Activated naive CD8-positive, alpha-beta T cell (primary cell): ENCODE measurements around the gene TNRC18.
"Not testable (repeated sequence)": the region's sequence is repeated elsewhere in the genome, so short reads cannot be mapped to it uniquely, and the experiment has no call there.

Experiments
- H3K27ac Mint-ChIP-seq: one replicate; pipeline ENCODE4 v1.8.0; 2021; ENCODE audit warnings: mixed read lengths
- H3K27me3 Mint-ChIP-seq: one replicate; pipeline ENCODE4 v1.8.0; 2021; ENCODE audit warnings: mixed read lengths
- H3K36me3 Mint-ChIP-seq: one replicate; pipeline ENCODE4 v1.8.0; 2021; ENCODE audit warnings: mixed read lengths
- H3K4me1 Mint-ChIP-seq: one replicate; pipeline ENCODE4 v1.8.0; 2021; ENCODE audit warnings: low read depth, mixed read lengths
- H3K4me3 Mint-ChIP-seq: one replicate; pipeline ENCODE4 v1.8.0; 2021; ENCODE audit warnings: mild to moderate bottlenecking, mixed read lengths
- H3K9me3 Mint-ChIP-seq: one replicate; pipeline ENCODE4 v1.8.0; 2021; ENCODE audit warnings: low read depth, mixed read lengths

TNRC18 gene

DNA sequence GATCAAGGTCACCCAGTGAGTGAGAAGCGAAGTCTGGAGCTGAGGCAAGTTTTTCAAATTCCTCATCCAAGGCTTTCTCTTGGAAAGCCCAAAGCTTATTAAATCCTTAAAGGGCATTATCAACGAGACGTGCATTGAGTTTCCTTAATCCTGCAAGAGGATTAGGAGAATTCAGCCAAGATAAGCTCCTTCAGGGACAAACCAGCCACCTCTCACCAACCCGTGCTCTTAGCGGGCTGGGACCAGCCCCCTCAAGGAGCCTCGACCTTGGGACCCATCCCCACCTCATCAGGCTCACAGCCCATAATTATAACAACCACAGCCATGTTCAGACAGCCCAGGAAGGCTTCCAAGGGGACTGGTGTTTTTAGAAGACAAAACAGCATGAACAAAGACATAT, 152.8 kb downstream of the TNRC18 start:
- Mint-ChIP-seq H3K9me3 (no peaks in the 10 kb centered on the region), H3K4me3 (no peak overlapping the region), H3K27me3 (no peaks in the 10 kb centered on the region), H3K27ac (no peak overlapping the region), H3K4me1 (no peaks in the 10 kb centered on the region), H3K36me3 (no peaks in the 10 kb centered on the region)

DNA sequence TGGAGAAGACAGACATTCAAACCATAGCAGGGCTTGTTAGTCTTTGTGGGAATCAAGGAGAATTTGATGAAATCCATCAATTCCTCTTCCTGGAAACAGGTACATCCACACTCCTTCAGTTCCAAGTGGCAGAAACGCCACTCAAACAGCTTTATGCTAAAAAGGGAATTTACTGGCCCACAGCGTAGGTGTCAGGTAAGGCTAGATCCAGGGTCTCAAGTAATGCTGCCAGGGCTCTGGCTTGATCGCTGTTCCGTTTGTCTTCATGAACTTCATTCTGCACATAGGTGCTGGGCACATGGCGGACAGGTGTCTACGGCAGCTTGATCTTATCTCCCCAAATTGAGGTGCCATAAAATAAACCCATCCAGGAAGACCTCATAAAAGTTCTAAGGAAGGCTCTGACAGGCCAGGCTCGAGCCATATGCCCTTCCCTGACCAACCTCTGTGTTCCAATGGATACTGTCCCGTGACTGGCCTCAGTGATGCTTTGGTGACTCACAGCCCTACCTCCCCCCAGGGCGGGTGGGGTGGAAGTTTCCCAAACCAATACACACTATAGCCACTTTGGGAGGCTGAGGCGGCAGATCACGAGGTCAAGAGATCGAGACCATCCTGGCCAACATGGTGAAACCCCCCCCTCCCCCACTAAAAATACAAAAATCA, 153.5 kb downstream of the TNRC18 start:
- not testable (repeated sequence) for H3K27ac Mint-ChIP-seq, H3K4me1 Mint-ChIP-seq, H3K27me3 Mint-ChIP-seq, H3K9me3 Mint-ChIP-seq, H3K4me3 Mint-ChIP-seq, H3K36me3 Mint-ChIP-seq

DNA sequence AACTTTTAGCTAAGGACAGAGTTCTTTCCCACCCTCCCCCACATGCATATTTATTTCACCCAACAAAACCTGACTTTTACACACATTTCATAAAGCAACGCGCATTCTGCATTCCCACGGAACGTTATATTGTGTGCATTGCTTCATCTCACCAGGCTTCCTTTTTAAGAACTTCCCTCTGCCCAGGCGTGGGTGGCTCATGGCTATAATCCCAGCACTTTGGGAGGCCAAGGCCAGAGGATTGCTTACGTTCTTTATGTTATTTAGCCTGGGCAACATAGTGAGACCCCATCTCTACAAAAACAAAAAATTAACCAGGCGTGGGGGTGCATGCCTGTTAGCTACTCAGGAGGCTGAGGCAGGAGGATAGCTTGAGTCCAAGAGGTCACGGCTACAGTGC, 155.8 kb downstream of the TNRC18 start:
- H3K9me3 Mint-ChIP-seq, H3K4me3 Mint-ChIP-seq, H3K4me1 Mint-ChIP-seq, H3K27me3 Mint-ChIP-seq, H3K27ac Mint-ChIP-seq, H3K36me3 Mint-ChIP-seq: not testable (repeated sequence)

DNA sequence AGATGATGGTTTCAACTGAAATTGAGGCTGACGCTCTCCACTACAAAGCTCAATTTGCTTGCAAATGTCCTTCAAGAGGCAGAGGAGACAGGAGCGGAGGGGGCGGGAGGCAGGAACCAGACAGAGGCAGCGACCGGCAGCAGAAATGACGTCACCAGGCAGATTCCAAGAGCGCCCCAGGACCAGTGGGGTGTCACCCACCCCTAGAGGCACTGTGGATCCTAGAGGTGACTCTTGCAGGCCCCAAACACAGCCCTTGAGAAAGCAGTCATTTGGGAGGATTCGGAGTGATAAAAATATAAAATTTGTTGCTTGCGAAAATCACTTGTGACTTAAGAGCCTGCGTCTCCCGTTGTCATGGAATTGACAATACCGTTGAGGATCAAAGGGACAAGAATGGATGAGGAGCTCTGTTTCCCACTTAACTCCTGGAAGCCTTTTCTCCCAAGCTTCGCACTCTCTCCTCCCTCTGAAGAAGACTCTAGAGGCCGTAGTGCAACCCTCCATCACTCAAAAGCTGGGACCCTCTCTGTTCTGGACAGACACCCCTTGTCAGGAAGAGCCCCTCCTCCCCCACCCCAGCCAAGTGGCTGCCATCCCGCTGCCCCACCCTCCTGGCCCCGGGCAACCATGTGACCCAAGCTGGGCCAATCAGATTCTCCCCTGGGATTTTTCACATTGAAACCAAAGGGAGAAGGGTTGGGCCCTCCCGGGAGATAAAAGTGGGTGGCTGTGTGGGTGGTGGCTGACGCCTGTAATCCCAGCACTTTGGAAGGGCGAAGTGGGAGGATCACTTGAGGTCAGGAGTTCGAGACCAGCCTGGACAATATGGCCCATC, 157.2 kb downstream of the TNRC18 start:
- no peaks in the 10 kb centered on the region for H3K36me3 Mint-ChIP-seq
- no peaks in the 10 kb centered on the region for H3K4me1 Mint-ChIP-seq
- H3K27me3 Mint-ChIP-seq: no peaks in the 10 kb centered on the region
- H3K4me3 Mint-ChIP-seq: no peak overlapping the region
- H3K27ac Mint-ChIP-seq: no peak overlapping the region
- no peaks in the 10 kb centered on the region for H3K9me3 Mint-ChIP-seq

DNA sequence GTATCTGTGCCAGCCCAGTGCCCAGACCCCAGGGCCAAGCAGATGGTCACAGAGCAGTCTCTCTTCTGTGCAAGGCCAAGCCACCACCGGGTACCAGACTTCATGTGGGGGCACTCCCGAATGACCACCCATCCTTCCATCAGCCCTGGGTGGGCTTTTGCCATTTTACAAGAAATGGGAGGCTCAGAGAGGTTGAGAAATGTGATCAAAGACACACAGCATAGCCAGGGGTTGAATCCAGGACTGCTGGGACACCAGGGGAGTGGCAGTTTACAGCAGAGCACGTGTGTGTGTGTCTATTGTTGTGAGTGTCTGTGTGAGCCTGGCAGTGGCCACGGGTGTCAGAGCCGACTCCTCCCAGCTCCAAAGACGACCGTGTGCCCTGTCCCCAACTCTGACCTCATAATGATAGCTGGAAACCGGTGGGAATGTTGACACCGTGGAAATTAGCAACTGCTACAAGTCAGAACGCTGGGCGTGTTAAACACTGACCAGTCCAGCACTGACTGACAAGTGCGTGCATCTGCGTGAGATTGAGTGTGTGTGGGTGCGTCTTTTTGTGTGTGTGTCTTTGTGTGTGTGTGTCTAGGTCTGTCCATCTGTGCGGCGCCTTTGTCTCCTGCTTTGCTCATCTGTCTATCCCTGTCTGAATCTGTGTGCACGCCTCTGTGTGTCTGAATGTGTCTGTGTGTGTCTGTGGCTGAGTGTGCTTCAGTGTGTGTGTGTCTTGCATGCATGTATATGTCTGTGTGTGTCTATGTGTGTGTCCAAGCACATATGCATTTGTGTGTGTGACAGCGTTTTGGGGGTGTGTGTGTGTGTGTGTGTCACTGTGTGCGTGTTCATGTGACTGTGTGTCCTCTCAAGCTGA, 158.1 kb downstream of the TNRC18 start:
- H3K4me3 Mint-ChIP-seq: no peak overlapping the region
- no peak overlapping the region for H3K27ac Mint-ChIP-seq

DNA sequence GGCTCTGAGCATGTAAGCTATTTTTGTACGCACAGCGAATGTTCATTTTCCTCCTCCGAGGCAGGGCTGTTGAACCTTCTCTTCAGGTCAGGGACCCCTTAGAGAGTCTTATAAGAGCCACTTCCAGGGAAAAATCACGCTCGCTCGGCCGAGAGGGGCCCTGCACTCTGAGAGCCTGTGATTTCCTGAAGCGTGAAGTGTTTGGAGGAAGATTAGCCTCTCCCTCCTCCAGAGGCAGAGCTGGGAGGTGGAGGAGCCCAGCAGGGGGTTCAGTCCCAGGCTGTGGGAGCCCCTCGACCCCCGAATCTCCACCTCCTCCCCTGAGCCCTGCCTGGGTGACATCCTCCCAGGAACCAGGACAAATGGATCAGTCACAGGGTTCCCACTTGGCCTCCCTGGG, 160.6 kb downstream of the TNRC18 start:
- not testable (repeated sequence) for H3K9me3 Mint-ChIP-seq, H3K4me1 Mint-ChIP-seq, H3K4me3 Mint-ChIP-seq, H3K36me3 Mint-ChIP-seq, H3K27ac Mint-ChIP-seq, H3K27me3 Mint-ChIP-seq

More for the DNA sequence above, 158.1 kb downstream of the TNRC18 start:
- Mint-ChIP-seq H3K9me3 (no peaks in the 10 kb centered on the region), H3K27me3 (no peaks in the 10 kb centered on the region), H3K36me3 (no peaks in the 10 kb centered on the region), H3K4me1 (no peaks in the 10 kb centered on the region)

DNA sequence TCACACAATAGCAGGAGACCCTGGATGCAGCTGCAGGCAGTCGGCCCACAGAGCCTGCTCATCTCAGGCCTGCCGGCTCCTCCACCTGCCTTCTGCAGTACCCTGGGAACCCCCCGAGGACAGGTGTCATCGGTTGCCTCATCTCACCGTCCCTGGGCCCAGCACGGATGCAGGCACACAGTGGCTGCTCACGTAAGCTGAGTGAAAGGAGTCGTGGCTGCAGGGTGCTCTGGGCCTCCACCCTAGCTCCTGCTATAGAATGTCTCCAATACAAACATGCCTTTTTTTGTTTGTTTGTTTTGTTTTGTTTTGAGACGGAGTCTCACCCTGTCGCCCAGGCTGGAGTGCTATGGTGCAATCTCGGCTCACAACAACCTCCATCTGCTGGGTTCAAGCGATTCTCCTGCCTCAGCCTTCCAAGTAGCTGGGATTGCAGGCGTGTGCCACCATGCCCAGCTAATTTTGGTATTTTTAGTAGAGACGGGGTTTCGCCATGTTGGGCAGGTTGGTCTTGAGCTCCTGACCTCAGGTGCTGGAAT, 163.0 kb downstream of the TNRC18 start:
- H3K4me3 Mint-ChIP-seq, H3K27ac Mint-ChIP-seq, H3K36me3 Mint-ChIP-seq: not testable (repeated sequence)

More for the DNA sequence above, 163.0 kb downstream of the TNRC18 start:
- H3K9me3 Mint-ChIP-seq, H3K4me1 Mint-ChIP-seq, H3K27me3 Mint-ChIP-seq: not testable (repeated sequence)
